Measurements from ENCODE around the gene PDZD2. TPM values are rescaled to one million over a fixed set of nuclear protein-coding genes. Genes with fewer than 3 reads are reported as not detected.

The PDZD2 gene
- total RNA-seq, 4 donors from 2014 or later: 6.2 to 21.4 (median 11.8) TPM

DNA sequence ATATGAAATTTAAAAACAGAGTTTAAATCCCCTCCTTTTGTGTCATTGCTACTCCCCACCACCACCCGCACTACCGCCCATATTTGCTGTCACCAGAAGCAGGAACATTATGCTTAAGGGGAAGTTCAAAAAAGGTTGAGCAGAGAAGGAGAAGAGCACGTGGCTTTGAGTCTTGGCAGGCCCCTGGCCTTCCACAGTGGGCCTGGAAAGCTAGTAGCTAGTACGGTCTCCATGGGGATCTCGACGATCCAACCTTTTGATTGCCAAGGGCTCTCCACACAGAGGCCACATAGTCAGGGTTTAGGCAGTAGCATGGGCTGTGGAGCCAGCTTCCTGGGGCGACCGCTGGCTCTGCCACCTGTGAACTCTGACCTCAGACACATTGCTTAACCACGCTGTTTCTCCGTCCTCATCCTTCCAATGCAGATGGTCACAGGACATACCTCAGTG is 445.1 kb downstream of the PDZD2 start:
- no peak overlapping the region for H3K27ac ChIP-seq
- no peak overlapping the region for H3K4me3 ChIP-seq
- no peak for DNase-seq
- no peaks in the 10 kb centered on the region for H3K36me3 ChIP-seq
- TF ChIP-seq, protein P1, sequence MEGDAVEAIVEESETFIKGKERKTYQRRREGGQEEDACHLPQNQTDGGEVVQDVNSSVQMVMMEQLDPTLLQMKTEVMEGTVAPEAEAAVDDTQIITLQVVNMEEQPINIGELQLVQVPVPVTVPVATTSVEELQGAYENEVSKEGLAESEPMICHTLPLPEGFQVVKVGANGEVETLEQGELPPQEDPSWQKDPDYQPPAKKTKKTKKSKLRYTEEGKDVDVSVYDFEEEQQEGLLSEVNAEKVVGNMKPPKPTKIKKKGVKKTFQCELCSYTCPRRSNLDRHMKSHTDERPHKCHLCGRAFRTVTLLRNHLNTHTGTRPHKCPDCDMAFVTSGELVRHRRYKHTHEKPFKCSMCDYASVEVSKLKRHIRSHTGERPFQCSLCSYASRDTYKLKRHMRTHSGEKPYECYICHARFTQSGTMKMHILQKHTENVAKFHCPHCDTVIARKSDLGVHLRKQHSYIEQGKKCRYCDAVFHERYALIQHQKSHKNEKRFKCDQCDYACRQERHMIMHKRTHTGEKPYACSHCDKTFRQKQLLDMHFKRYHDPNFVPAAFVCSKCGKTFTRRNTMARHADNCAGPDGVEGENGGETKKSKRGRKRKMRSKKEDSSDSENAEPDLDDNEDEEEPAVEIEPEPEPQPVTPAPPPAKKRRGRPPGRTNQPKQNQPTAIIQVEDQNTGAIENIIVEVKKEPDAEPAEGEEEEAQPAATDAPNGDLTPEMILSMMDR (IDR thresholded peaks at IDR 0.05): no peak
- no peak for TF ChIP-seq POLR2A (IDR thresholded peaks at IDR 0.05)
- intact Hi-C loops (cut with DNase I; ENCODE audit: low total_unique reads): loop anchor here (5.0 kb wide), 1 partner anchor 252 kb away; no protein-coding TSS in a partner anchor
- H3K27me3 ChIP-seq: no peaks in the 10 kb centered on the region
- no peaks in the 10 kb centered on the region for H3K4me1 ChIP-seq
- no peaks in the 10 kb centered on the region for H3K9me3 ChIP-seq

DNA sequence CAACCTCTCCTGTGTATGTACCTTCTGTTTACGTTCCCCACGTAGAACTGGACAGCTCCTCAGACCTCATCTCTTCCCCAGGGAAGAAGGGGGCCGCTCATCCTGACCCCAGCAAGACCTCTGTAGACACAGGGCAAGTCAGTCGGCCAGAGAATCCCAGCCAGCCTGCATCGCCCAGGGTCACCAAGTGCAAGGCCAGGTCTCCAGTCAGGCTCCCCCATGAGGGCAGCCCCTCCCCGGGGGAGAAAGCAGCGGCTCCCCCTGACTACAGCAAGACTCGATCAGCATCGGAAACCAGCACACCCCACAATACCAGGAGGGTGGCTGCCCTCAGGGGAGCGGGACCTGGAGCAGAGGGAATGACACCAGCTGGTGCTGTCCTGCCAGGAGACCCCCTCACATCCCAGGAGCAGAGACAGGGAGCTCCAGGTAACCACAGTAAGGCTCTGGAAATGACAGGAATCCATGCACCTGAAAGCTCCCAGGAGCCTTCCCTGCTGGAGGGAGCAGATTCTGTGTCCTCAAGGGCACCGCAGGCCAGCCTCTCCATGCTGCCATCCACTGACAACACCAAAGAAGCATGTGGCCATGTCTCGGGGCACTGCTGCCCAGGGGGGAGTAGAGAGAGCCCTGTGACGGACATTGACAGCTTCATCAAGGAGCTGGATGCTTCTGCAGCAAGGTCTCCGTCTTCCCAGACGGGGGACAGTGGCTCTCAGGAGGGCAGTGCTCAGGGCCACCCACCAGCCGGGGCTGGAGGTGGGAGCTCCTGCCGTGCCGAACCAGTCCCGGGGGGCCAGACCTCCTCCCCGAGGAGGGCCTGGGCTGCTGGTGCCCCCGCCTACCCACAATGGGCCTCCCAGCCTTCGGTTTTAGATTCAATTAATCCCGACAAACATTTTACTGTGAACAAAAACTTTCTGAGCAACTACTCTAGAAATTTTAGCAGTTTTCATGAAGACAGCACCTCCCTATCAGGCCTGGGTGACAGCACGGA is 448.5 kb downstream of the PDZD2 start:
- H3K9me3 ChIP-seq: no peaks in the 10 kb centered on the region
- no peaks in the 10 kb centered on the region for H3K4me1 ChIP-seq
- TF ChIP-seq, protein P1 (IDR thresholded peaks at IDR 0.05): no peak
- TF ChIP-seq POLR2A (IDR thresholded peaks at IDR 0.05): no peak
- intact Hi-C loops (cut with DNase I; ENCODE audit: low total_unique reads): no loop called here
- DNase-seq: no peak
- no peaks in the 10 kb centered on the region for H3K36me3 ChIP-seq
- no peak overlapping the region for H3K27ac ChIP-seq
- no peaks in the 10 kb centered on the region for H3K27me3 ChIP-seq
- H3K4me3 ChIP-seq: no peak overlapping the region

DNA sequence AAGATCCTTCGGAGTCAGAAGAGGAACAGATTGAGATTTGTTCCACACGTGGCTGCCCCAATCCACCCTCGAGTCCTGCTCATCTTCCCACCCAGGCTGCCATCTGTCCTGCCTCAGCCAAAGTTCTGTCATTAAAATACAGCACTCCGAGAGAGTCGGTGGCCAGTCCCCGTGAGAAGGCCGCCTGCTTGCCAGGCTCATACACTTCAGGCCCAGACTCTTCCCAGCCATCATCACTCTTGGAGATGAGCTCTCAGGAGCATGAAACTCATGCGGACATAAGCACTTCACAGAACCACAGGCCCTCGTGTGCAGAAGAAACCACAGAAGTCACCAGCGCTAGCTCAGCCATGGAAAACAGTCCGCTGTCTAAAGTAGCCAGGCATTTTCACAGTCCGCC is 449.3 kb downstream of the PDZD2 start:
- H3K27me3 ChIP-seq: no peaks in the 10 kb centered on the region
- DNase-seq: no peak
- H3K4me3 ChIP-seq: no peak overlapping the region
- TF ChIP-seq, protein P1 (IDR thresholded peaks at IDR 0.05): no peak
- no peak for TF ChIP-seq POLR2A (IDR thresholded peaks at IDR 0.05)
- no peaks in the 10 kb centered on the region for H3K4me1 ChIP-seq
- H3K36me3 ChIP-seq: peaks cover 0 to 2% of the 10 kb centered on the region in 2 donors
- H3K27ac ChIP-seq: no peak overlapping the region
- intact Hi-C loops (cut with DNase I; ENCODE audit: low total_unique reads): no loop called here
- H3K9me3 ChIP-seq: no peaks in the 10 kb centered on the region

DNA sequence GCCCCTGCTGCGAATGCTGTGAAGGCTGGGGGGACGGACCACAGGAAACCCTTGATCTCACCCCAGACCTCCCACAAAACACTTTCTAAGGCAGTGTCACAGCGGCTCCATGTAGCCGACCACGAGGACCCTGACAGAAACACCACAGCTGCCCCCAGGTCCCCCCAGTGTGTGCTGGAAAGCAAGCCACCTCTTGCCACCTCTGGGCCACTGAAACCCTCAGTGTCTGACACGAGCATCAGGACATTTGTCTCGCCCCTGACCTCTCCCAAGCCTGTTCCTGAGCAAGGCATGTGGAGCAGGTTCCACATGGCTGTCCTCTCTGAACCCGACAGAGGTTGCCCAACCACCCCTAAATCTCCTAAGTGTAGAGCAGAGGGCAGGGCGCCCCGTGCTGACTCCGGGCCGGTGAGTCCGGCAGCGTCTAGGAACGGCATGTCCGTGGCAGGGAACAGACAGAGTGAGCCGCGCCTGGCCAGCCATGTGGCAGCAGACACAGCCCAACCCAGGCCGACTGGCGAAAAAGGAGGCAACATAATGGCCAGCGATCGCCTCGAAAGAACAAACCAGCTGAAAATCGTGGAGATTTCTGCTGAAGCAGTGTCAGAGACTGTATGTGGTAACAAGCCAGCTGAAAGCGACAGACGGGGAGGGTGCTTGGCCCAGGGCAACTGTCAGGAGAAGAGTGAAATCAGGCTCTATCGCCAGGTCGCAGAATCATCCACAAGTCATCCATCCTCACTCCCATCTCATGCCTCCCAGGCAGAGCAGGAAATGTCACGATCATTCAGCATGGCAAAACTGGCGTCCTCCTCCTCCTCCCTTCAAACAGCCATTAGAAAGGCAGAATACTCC is 450.4 kb downstream of the PDZD2 start:
- Histone ChIP-seq H3K27ac (no peak overlapping the region), H3K9me3 (no peaks in the 10 kb centered on the region), H3K36me3 (peaks cover 0 to 2% of the 10 kb centered on the region in 2 donors), H3K4me3 (no peak overlapping the region), H3K27me3 (no peaks in the 10 kb centered on the region), H3K4me1 (no peaks in the 10 kb centered on the region)
- intact Hi-C loops (cut with DNase I; ENCODE audit: low total_unique reads): no loop called here
- TF ChIP-seq POLR2A (IDR thresholded peaks at IDR 0.05): no peak
- TF ChIP-seq, protein P1 (IDR thresholded peaks at IDR 0.05): no peak
- DNase-seq: no peak
